Measurements from ENCODE around the gene PHF10. TPM values are rescaled to one million over a fixed set of nuclear protein-coding genes. Genes with fewer than 3 reads are reported as not detected.

PHF10 gene
- total and polyA plus RNA-seq, 2 of the 4 experiments (the other 2 are of a cell fraction): 7.3 to 15.9 TPM

GRCh38 chr6:169725125-169726048 is 1.1 kb upstream of the PHF10 start:
- peaks cover 4% of the 10 kb centered on the region; the same call in 1 of the 2 replicates for H3K4me1 ChIP-seq (ENCODE audit: control insufficient read depth, insufficient read depth, low read length)
- ChIA-PET CTCF (no interaction called here), POLR2A (ENCODE audit: unreplicated experiment) (no interaction called here)
- no peak overlapping the region for H2BK15ac ChIP-seq (ENCODE audit: low read depth, low read length)
- no peaks in the 10 kb centered on the region for H3K27me3 ChIP-seq (ENCODE audit: control insufficient read depth, insufficient read depth, low read length)
- H3K18ac ChIP-seq (ENCODE audit: low read depth, low read length): peak overlapping the region; percentile 17; the same call in 1 of the 2 replicates
- in situ Hi-C loops (cut with MboI; ENCODE audit: low sequenced_read_pairs) (no loop called here), intact Hi-C loops (cut with micrococcal nuclease) (no loop called here), dilution Hi-C loops (cut with HindIII; ENCODE audit: low sequenced_read_pairs, unreplicated experiment) (no loop called here)
- no peak overlapping the region for H2BK120ac ChIP-seq (ENCODE audit: low read depth, low read length)
- H4K20me1 ChIP-seq (ENCODE audit: insufficient read depth, low read length): peaks cover 7% of the 10 kb centered on the region
- peak overlapping the region; percentile 37 for H3K4me2 ChIP-seq (ENCODE audit: low read depth, low read length)
- peak overlapping the region; percentile 92 for H2AFZ ChIP-seq (replicated peaks; ENCODE audit: low read length, poor library complexity)
- H3K36me3 ChIP-seq (ENCODE audit: control insufficient read depth, insufficient read depth, low read length): no peaks in the 10 kb centered on the region
- H4K8ac ChIP-seq (ENCODE audit: low read depth in 2 of 2, low read length in 2 of 2): peak overlapping the region; percentile 14 to 27; a peak in 3 of 4 replicates
- no peaks in the 10 kb centered on the region for H3K9me3 ChIP-seq (ENCODE audit: control insufficient read depth, insufficient read depth, low read length)
- H3K9me1 ChIP-seq (ENCODE audit: insufficient read depth, low read length): peaks cover 2% of the 10 kb centered on the region; the same call in 1 of the 2 replicates
- peak overlapping the region; percentile 5; the same call in 1 of the 2 replicates for H3K56ac ChIP-seq (ENCODE audit: extremely low read depth, insufficient read depth, low read length)
- no peak overlapping the region for H2BK20ac ChIP-seq (ENCODE audit: low read depth, low read length)
- H2AK9ac ChIP-seq (replicated peaks; ENCODE audit: low read depth, low read length, poor library complexity): peak overlapping the region; percentile 81
- peak overlapping the region; percentile 40 for H2BK5ac ChIP-seq (ENCODE audit: low read depth, low read length, poor library complexity, severe bottlenecking)
- H4K91ac ChIP-seq (ENCODE audit: insufficient read depth, low read depth, low read length): peak overlapping the region; percentile 38; the same call in 1 of the 2 replicates
- WGBS, 2 experiments (ENCODE audit: extremely low coverage in 2 of 2, insufficient read length in 1 of 2): 32 to 100% methylated on average over 2 to 13 of the region's 29 CpGs
- no TSS peak for BruUV-seq (replicated peaks)
- H3K79me1 ChIP-seq (ENCODE audit: low read depth in 1 of 2, low read length in 2 of 2): peaks cover 5 to 16% of the 10 kb centered on the region in 2 experiments; a peak in 3 of 4 replicates
- no peak overlapping the region for H2AK5ac ChIP-seq (ENCODE audit: low read depth, low read length)
- peak overlapping the region; percentile 46; the same call in 1 of the 2 replicates for H4K5ac ChIP-seq (ENCODE audit: low read depth, low read length)
- H3K4ac ChIP-seq (ENCODE audit: low read depth, low read length): peak overlapping the region; percentile 74
- 0 out of 2 replicates have a peak overlapping the region, but pooled peaks have one; percentile 26 for H3K23ac ChIP-seq (ENCODE audit: low read depth, low read length)
- peak overlapping the region; percentile 81 for H3K27ac ChIP-seq (ENCODE audit: insufficient read depth, low read length)
- ATAC-seq (ENCODE audit: low read depth) (peak; percentile 33), DNase-seq (peak; percentile 94)
- peak overlapping the region; percentile 48 for H3K4me3 ChIP-seq (ENCODE audit: insufficient read depth, low read depth, low read length)
- H3K14ac ChIP-seq (replicated peaks; ENCODE audit: low read depth, low read length): no peak overlapping the region
- H3K9ac ChIP-seq (ENCODE audit: low read depth, low read length): peak overlapping the region; percentile 57
- TF ChIP-seq CEBPB (IDR thresholded peaks at IDR 0.05; ENCODE audit: low read depth, low read length) (peak; percentile 81), CHD1 (IDR thresholded peaks at IDR 0.05; ENCODE audit: low read depth, low read length) (0 out of 2 replicates have a peak, but pooled peaks have one; percentile 27), MAZ (IDR thresholded peaks at IDR 0.05; ENCODE audit: borderline replicate concordance, low read depth, low read length) (no peak), USF2 (IDR thresholded peaks at IDR 0.05; ENCODE audit: low read depth, low read length) (peak; percentile 60), FOS (IDR thresholded peaks at IDR 0.05; ENCODE audit: low read depth, low read length) (peak; percentile 81), CTCF (conservative IDR thresholded peaks at IDR 0.05; ENCODE audit: low read depth, low read length) (no peak), NFE2L2 (IDR thresholded peaks at IDR 0.05; ENCODE audit: low read depth, low read length) (no peak), RCOR1 (IDR thresholded peaks at IDR 0.05; ENCODE audit: insufficient replicate concordance, low read length) (peak; percentile 54), POLR2A (IDR thresholded peaks at IDR 0.05; ENCODE audit: low read depth, low read length) (peak; percentile 92), RAD21 (IDR thresholded peaks at IDR 0.05; ENCODE audit: low read length) (no peak), BHLHE40 (IDR thresholded peaks at IDR 0.05; ENCODE audit: low read depth, low read length) (peak; percentile 57; the same call in 1 of the 2 replicates), MAFK (IDR thresholded peaks at IDR 0.05; ENCODE audit: low read depth, low read length) (no peak), MXI1 (IDR thresholded peaks at IDR 0.05; ENCODE audit: borderline replicate concordance, low read depth, low read length) (no peak)

Data from IMR-90 (cell line).